Epithelial cell of proximal tubule (primary cell): Measurements from ENCODE around the gene KLHL24. TPM values are rescaled to one million over a fixed set of nuclear protein-coding genes. Genes with fewer than 3 reads are reported as not detected.
A peak's percentile ranks its signal among the peaks of the same experiment; 100 is the strongest.
"Not testable (repeated sequence)": the region's sequence is repeated elsewhere in the genome, so short reads cannot be mapped to it uniquely, and the experiment has no call there.

Experiments
- DNase-seq: peaks from one replicate; pipeline ENCODE4 v3.0.0-alpha.2; 2011; ENCODE audit warnings: low read depth
- H3K4me3 ChIP-seq: 2 replicates; pipeline ENCODE4 v1.5.1; 2011; ENCODE audit warnings: low read depth, mild to moderate bottlenecking, low read length
- total RNA-seq: library from RNA; depleted of rRNA; stranded (reverse); fragments of >200 nt; gene quantifications from 2 replicates; pipeline ENCODE4 v1.2.3, GENCODE V29; 2015
- TF ChIP-seq, protein P1 (sequence below): conservative IDR thresholded peaks from 2 replicates; pipeline ENCODE4 v1.5.1; 2012; ENCODE audit warnings: low read depth, mild to moderate bottlenecking, low read length

Gene KLHL24
- total RNA-seq, 1 donor from 2014 or later: 20.6 TPM

DNA sequence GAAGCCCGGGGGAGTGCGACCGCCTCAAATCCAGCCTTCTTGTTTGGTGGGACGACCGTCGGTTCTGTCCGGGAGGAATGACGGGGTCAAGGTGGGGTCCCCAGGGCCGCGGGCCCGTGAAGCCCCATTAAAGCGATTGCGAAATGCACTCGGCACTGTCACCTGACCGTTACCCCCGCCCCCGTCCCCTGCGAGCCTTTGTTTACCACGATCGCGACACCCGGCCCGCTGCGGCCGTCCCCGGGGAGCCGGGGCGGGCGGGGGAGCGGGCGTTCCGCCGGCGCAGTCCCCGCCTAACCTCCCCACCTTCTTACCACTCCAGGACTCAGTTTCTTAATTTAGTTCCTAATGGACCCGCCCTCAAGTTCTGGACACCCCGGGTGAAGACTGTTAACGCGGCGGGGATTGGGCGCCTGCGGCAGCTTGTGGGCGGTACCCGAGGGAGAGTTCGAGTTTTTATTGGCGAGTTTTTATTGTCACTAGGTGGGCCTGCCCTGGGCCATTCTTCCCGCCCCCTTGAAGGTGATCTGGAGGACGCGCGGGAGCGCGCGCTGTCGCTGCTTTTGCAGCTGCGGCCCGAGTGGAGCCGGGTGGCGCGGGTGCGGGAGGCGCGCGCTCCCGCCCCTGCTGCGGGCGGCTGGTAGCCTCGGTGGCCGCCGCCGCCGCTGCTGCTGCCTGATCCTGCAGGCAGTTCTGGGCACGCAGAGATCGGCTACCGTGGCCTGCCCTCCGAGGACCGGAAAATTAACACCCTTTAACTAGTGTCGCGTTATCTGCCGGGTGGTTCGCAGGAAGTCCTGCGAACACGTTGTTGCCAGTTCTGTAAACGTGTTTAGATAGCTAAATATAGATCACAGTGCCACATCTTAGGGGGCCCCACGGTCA, 1.0 kb downstream of the KLHL24 start:
- H3K4me3 ChIP-seq: peak overlapping the region; percentile 93
- TF ChIP-seq, protein P1, sequence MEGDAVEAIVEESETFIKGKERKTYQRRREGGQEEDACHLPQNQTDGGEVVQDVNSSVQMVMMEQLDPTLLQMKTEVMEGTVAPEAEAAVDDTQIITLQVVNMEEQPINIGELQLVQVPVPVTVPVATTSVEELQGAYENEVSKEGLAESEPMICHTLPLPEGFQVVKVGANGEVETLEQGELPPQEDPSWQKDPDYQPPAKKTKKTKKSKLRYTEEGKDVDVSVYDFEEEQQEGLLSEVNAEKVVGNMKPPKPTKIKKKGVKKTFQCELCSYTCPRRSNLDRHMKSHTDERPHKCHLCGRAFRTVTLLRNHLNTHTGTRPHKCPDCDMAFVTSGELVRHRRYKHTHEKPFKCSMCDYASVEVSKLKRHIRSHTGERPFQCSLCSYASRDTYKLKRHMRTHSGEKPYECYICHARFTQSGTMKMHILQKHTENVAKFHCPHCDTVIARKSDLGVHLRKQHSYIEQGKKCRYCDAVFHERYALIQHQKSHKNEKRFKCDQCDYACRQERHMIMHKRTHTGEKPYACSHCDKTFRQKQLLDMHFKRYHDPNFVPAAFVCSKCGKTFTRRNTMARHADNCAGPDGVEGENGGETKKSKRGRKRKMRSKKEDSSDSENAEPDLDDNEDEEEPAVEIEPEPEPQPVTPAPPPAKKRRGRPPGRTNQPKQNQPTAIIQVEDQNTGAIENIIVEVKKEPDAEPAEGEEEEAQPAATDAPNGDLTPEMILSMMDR: no peak
- peak; percentile 71 for DNase-seq

DNA sequence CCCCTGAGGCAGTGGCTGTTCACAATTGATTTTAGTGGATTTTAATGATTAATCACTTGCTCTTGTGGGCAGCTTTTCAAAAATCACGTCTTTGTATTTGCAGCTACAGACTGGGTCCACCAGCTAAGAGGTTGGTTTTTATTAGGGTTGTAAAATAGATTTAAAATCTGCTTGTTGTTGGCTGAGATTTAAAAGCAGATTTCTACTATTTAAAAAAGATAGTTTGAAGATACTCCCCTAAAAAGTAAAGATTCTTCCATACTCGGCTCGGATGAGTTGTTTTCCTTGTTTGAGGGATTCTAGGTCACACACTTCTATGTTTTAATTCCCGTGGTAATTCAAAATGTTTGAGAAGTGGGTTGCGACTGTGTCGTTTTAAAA, 1.7 kb downstream of the KLHL24 start:
- TF ChIP-seq, protein P1: no peak
- DNase-seq: no peak
- H3K4me3 ChIP-seq: peak overlapping the region; percentile 93

DNA sequence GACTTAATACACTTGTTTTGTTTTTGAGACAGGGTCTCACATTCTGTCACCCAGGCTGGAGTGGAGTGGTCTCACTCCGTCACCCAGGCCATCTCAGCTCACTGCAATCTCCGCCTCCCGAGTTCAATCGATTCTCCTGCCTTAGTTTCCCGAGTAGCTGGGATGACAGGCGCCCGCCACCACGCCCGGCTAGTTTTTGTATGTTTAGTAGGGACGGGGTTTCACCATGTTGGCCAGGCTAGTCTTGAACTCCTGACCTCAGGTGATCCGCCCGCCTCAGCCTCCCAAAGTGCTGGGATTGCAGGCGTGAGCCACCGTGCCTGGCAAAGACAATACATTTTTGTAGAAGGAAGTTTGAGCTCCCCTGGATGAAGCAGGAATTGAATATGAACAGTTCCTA, 2.2 kb downstream of the KLHL24 start:
- peak overlapping the region; percentile 93 for H3K4me3 ChIP-seq
- DNase-seq: not testable (repeated sequence)

DNA sequence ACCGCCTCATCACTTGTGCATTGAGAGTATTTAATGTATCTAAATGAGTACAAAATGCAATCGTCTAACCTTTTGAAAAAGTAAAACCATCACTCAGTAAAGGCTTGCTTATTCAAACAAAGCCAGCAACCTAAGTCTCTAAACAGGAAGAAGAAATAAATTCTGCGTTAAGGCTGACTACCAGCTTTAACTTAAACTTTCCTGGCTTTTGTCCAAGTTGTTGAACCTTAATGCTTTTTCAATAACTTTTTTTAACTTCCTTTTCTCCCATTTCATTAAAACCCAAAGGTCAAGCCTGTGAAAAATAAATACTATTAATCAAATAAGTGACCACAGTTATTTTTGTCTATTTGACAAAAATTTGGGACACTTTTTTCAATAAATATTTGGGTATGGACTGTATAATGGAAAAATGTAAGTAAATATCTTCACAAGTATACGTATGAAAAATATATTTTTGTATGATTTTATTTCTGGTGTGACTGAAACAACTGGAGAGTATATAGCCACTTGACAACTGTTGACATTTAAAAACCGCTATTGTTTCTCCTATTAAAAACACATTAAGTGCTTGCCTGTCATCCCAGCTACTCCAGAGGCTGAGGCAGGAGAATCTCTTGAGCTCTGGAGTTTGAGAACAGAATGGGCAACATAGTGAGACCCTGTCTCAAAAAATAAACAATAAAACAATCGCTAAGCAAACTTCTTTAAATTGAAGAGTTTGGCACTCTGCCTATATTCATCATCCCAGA, 2.9 kb downstream of the KLHL24 start:
- no peak for DNase-seq
- TF ChIP-seq, protein P1: no peak
- no peak overlapping the region for H3K4me3 ChIP-seq

DNA sequence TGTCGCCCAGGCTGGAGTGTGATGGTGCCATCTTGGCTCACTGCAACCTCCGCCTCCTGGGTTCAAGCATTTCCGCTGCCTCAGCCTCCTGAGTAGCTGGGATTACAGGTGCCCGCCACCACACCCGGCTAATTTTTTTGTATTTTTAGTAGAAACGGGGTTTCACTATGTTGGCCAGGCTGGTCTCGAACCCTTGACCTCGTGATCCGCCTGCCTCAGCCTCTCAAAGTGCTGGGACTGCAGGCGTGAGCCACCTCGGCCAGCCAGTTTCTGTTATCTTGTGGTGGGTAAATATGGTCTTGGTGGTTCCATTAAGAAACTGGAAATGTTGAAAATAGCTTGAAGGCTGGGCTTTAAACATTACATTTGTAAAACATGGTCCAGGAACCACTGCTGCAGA, 5.2 kb downstream of the KLHL24 start:
- H3K4me3 ChIP-seq, DNase-seq: not testable (repeated sequence)

DNA sequence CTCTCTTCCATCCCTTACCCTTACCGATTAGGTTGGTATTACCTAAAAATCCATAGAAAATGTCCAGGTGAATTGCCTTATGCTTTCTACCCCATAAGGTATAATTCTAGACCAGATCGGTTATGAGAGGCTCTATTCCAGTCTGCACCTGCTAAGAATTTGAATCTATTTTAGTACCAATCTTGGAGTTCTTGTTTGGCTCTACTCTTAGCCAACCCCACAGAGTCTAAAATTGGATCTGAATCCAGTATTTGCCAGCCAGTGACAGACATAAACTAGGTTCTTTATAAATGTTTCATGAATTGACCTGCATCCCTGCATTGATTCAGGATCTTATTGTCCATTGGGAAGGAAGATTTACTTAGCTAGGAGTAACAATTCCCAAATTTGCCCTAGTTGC, 6.5 kb downstream of the KLHL24 start:
- no peak for DNase-seq
- H3K4me3 ChIP-seq: no peak overlapping the region
- TF ChIP-seq, protein P1: no peak

DNA sequence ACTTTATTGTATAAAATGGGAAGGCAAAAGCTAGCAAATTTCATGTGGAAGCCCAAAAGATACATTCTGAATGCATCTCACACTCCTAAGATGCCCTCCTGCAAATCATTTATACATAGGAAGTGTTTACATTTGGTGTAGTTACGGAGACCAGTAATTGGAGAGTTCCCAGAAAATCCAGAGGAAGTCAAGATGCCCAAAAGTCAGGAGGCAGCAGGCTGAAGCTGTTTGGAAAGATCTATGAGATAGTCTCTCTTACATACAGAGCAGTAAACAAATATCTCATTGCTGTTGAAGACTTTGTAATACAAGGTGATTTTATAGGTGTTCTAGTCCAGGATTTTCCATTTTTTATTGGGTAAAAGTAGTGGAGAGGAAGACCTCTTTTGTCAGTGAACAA, 8.8 kb downstream of the KLHL24 start:
- TF ChIP-seq, protein P1: no peak
- DNase-seq: no peak
- no peak overlapping the region for H3K4me3 ChIP-seq

DNA sequence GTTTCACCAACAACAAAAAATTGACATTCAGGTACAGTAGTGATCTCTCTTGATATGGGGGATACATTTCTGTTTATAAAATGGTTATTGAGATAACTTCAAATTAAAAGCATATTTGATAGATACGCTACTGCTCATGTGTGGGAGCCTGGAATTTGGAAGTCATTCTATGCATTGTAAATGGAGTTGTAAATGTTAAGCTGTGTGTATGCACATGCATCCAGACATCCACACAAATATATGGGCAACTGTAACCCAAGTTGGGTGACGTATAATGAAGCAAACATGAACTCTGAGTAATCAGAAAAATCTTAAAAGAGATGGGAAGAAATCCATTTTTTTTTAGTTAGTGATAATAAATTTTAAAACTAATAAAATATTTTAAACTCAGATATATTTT, 9.8 kb downstream of the KLHL24 start:
- DNase-seq: no peak
- TF ChIP-seq, protein P1: no peak
- H3K4me3 ChIP-seq: no peak overlapping the region
